Spleen (tissue), 11 donors: ENCODE data around the gene CHD9. TPM values are rescaled to one million over a fixed set of nuclear protein-coding genes. Genes with fewer than 3 reads are reported as not detected.
A peak's percentile ranks its signal among the peaks of the same experiment; 100 is the strongest.

Experiments
- DNase-seq: peaks from one replicate; pipeline ENCODE4 v3.0.0-alpha.2; 2020
- H3K27ac ChIP-seq, 8 donors: fragments of 200-600 bp; sonication (generic) in 7 of 8; 1 replicate in 4 of 8; 2 replicates in 4 of 8; pipeline versions ENCODE4 v1.5.0 to v1.8.0; 2016 to 2021; ENCODE audit warnings: inconsistent platforms in 4 of 8, mild to moderate bottlenecking in 4 of 8, moderate library complexity in 1 of 8
- H3K27me3 ChIP-seq, 7 donors: fragments of 200-600 bp; sonication (generic) in 6 of 7; replicated peaks in 1 of 7; 1 replicate in 4 of 7; 2 replicates in 3 of 7; pipeline versions ENCODE4 v1.5.0 to v1.8.0; 2016 to 2021; ENCODE audit warnings: inconsistent platforms in 3 of 7, mild to moderate bottlenecking in 1 of 7
- H3K36me3 ChIP-seq, 6 donors: fragments of 200-600 bp; sonication (generic) in 5 of 6; 1 replicate in 4 of 6; 2 replicates in 2 of 6; pipeline versions ENCODE4 v1.5.0 to v1.8.0; 2016 to 2021; ENCODE audit warnings: inconsistent platforms in 2 of 6
- H3K4me1 ChIP-seq, 6 donors: fragments of 200-600 bp; sonication (generic) in 5 of 6; 1 replicate in 3 of 6; 2 replicates in 3 of 6; pipeline versions ENCODE4 v1.5.0 to v1.8.0; 2016 to 2021; ENCODE audit warnings: inconsistent platforms in 3 of 6
- H3K4me3 ChIP-seq, 8 donors: fragments of 200-600 bp; sonication (generic) in 7 of 8; 1 replicate in 4 of 8; 2 replicates in 4 of 8; pipeline versions ENCODE4 v1.5.0 to v1.8.0; 2016 to 2021; ENCODE audit warnings: inconsistent platforms in 4 of 8, mild to moderate bottlenecking in 4 of 8, moderate library complexity in 2 of 8
- H3K9me3 ChIP-seq, 8 donors: fragments of 200-600 bp; sonication (generic) in 7 of 8; 1 replicate in 4 of 8; 2 replicates in 4 of 8; pipeline versions ENCODE4 v1.5.0 to v1.8.0; 2016 to 2021; ENCODE audit warnings: inconsistent platforms in 4 of 8
- POLR2A ChIP-seq, 3 donors: fragments of 450-650 bp; IDR thresholded peaks; one replicate each; pipeline ENCODE4 v1.5.1; 2017; ENCODE audit warnings: antibody characterized with exemption in 3 of 3, mild to moderate bottlenecking in 1 of 3
- POLR2AphosphoS5 ChIP-seq, 3 donors: sonication (generic); formaldehyde crosslinking; IDR thresholded peaks; one replicate each; pipeline ENCODE4 v1.5.1; 2017; ENCODE audit warnings: antibody characterized with exemption in 3 of 3
- WGBS, 5 donors: extraction: QIAGEN DNeasy Blood & Tissue Kit in 3 of 5; methylation state at CpG; one replicate each; pipeline versions ENCODE4 v1.1.5 to v1.1.7; 2013 to 2018; 5-methylcytosine and 5-hydroxymethylcytosine counted together
- intact Hi-C: fragments of 100-400 bp; cut with DNase I; formaldehyde crosslinking; loops from one replicate; pipeline ENCODE4 v1.15.0; 2023; ENCODE audit warnings: low total_unique reads
- polyA plus RNA-seq, 3 donors: library from polyadenylated mRNA; stranded (reverse); fragments of 200-250 nt; gene quantifications; one replicate each; pipeline ENCODE4 v1.2.1, GENCODE V29; 2013
- total RNA-seq, 7 donors: library from RNA; depleted of rRNA in 3 of 7; stranded (reverse); fragments of >200 nt in 3 of 7; fragmentation: NEBNext Ultra II Directional in 4 of 7; extraction: Animal tissue kit (Norgen Biotek cat#: 25700) in 4 of 7; gene quantifications; one replicate each; pipeline versions ENCODE4 v1.1.0 to v1.2.1, GENCODE V29; 2016 to 2021
- TF ChIP-seq, protein P1 (sequence below), 11 experiments: fragments of 200-600 bp in 7 of 11; fragments of 450-650 bp in 4 of 11; sonication (generic) in 4 of 11; IDR thresholded peaks in 8 of 11; conservative IDR thresholded peaks in 3 of 11; 1 replicate in 7 of 11; 2 replicates in 4 of 11; pipeline versions ENCODE4 v1.4.0 to v1.8.0; 2016 to 2021; ENCODE audit warnings: antibody characterized with exemption in 11 of 11, inconsistent platforms in 4 of 11, mild to moderate bottlenecking in 1 of 11
- donor health status: healthy with polysubstance abuse.
- donor health status: DM: no; HTN: no; CAD: no; lungs with moderate emphysema.
- donor health status: DM: no; HTN: no; CAD: no.
- donor health status: Bipolar disorder and iron deficiency.
- donor health status: healthy.
- donor health status: DM: no; HTN: no; CAD: no.
- donor health status: DM: yes; HTN: yes; CAD: no.

CHD9 gene
- total and polyA plus RNA-seq, 10 donors = 16.7 to 93.3 (median 76.0) TPM

- Histone ChIP-seq H3K27me3 (no peaks in the 10 kb centered on the region), H3K36me3 (no peaks in the 10 kb centered on the region), H3K4me3 (no peak overlapping the region), H3K4me1 (peaks cover 0 to 54% (median 23%) of the 10 kb centered on the region in 6 donors), H3K9me3 (no peaks in the 10 kb centered on the region), H3K27ac (peak overlapping the region in 2 of 8 donors; percentile 38 to 46)
- no peak for DNase-seq
- intact Hi-C loops = no loop called here
- TF ChIP-seq POLR2AphosphoS5 (IDR thresholded peaks at IDR 0.05) (no peak), POLR2A (IDR thresholded peaks at IDR 0.05) (no peak)
- TF ChIP-seq, protein P1, sequence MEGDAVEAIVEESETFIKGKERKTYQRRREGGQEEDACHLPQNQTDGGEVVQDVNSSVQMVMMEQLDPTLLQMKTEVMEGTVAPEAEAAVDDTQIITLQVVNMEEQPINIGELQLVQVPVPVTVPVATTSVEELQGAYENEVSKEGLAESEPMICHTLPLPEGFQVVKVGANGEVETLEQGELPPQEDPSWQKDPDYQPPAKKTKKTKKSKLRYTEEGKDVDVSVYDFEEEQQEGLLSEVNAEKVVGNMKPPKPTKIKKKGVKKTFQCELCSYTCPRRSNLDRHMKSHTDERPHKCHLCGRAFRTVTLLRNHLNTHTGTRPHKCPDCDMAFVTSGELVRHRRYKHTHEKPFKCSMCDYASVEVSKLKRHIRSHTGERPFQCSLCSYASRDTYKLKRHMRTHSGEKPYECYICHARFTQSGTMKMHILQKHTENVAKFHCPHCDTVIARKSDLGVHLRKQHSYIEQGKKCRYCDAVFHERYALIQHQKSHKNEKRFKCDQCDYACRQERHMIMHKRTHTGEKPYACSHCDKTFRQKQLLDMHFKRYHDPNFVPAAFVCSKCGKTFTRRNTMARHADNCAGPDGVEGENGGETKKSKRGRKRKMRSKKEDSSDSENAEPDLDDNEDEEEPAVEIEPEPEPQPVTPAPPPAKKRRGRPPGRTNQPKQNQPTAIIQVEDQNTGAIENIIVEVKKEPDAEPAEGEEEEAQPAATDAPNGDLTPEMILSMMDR (IDR thresholded peaks at IDR 0.05 in 8 of 11, conservative IDR thresholded peaks at IDR 0.05 in 3 of 11) = no peak
- WGBS, 5 donors = 92 to 98% (median 97%) methylated on average over 3 of the region's 3 CpGs
Measured at GRCh38 chr16:53081686-53082407, 27.1 kb downstream of the CHD9 start.

DNA sequence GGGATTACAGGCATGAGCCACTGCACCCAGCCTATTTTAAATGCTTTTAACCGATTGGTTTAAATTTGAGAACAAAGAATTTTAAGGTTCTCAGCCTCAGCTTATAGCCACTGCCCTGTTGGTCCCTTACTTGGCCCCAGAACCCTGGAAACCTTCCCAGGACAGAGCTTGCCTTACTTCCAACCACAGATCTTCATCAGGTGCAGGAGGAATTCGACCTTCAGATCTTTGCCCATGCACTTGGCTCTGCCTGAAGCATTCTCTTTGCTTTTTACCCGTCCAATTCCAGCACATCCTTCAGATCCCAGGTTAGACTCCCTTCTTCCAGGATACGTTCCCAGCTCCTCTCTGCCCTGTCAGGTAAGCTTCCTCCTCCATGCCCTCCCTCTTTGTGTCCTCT lies 27.7 kb downstream of the CHD9 start:
- TF ChIP-seq, protein P1 (IDR thresholded peaks at IDR 0.05 in 8 of 11, conservative IDR thresholded peaks at IDR 0.05 in 3 of 11) = no peak

GRCh38 chr16:53083119-53083518 lies 28.3 kb downstream of the CHD9 start:
- H3K9me3 ChIP-seq = no peaks in the 10 kb centered on the region
- no peak for DNase-seq
- H3K27me3 ChIP-seq = no peaks in the 10 kb centered on the region
- H3K36me3 ChIP-seq = peaks cover 0 to 6% (median 0%) of the 10 kb centered on the region in 6 donors
- peaks cover 0 to 51% (median 23%) of the 10 kb centered on the region in 6 donors for H3K4me1 ChIP-seq
- WGBS, 5 donors = 48 to 80% (median 60%) methylated on average over 1 of the region's 1 CpG
- H3K4me3 ChIP-seq = no peak overlapping the region
- intact Hi-C loops = no loop called here
- H3K27ac ChIP-seq = no peak overlapping the region
- TF ChIP-seq, protein P1 (IDR thresholded peaks at IDR 0.05 in 8 of 11, conservative IDR thresholded peaks at IDR 0.05 in 3 of 11) = no peak
- TF ChIP-seq POLR2AphosphoS5 (IDR thresholded peaks at IDR 0.05) (no peak), POLR2A (IDR thresholded peaks at IDR 0.05) (no peak)

More for the DNA sequence above, 27.7 kb downstream of the CHD9 start:
- H3K4me3 ChIP-seq = no peak overlapping the region
- H3K9me3 ChIP-seq = no peaks in the 10 kb centered on the region
- H3K27ac ChIP-seq = no peak overlapping the region
- DNase-seq = no peak
- no peaks in the 10 kb centered on the region for H3K27me3 ChIP-seq
- intact Hi-C loops = no loop called here
- WGBS, 5 donors = 92 to 95% (median 93%) methylated on average over 4 of the region's 4 CpGs
- H3K4me1 ChIP-seq = peaks cover 0 to 51% (median 23%) of the 10 kb centered on the region in 6 donors
- peaks cover 0 to under 1% (median 0%) of the 10 kb centered on the region in 6 donors for H3K36me3 ChIP-seq

- TF ChIP-seq POLR2A (IDR thresholded peaks at IDR 0.05) = no peak
- TF ChIP-seq POLR2AphosphoS5 (IDR thresholded peaks at IDR 0.05) = no peak
- TF ChIP-seq, protein P1 (IDR thresholded peaks at IDR 0.05 in 8 of 11, conservative IDR thresholded peaks at IDR 0.05 in 3 of 11) = no peak
- H3K27ac ChIP-seq = no peak overlapping the region
- DNase-seq = no peak
- H3K9me3 ChIP-seq = no peaks in the 10 kb centered on the region
- intact Hi-C loops = no loop called here
- no peak overlapping the region for H3K4me3 ChIP-seq
- H3K4me1 ChIP-seq = peaks cover 0 to 48% (median 24%) of the 10 kb centered on the region in 6 donors
- no peaks in the 10 kb centered on the region for H3K27me3 ChIP-seq
- peaks cover 0 to 6% (median 0%) of the 10 kb centered on the region in 6 donors for H3K36me3 ChIP-seq
- WGBS, 5 donors = 88 to 99% (median 95%) methylated on average over 4 of the region's 4 CpGs
Measured at GRCh38 chr16:53084141-53084541, 29.4 kb downstream of the CHD9 start.
